HEK293 (cell line): ENCODE results near the gene CCBE1.

Experiments
- CTCF ChIA-PET: fragments of 350-600 bp; formaldehyde crosslinking; extraction: SDS; loops from one replicate; lab custom pipeline; 2021; ENCODE audit warnings: antibody characterized with exemption; lab: Yijun Ruan, JAX
- POLR2A ChIA-PET: fragments of 300-600 bp; formaldehyde crosslinking; extraction: SDS; loops from one replicate; lab custom pipeline; 2020; ENCODE audit warnings: antibody characterized with exemption, inconsistent platforms; lab: Yijun Ruan, JAX
- H3K27ac ChIP-seq: fragments of 200-500 bp; sonication (Bioruptor generic); 2 replicates; pipeline ENCODE4 v1.5.1; 2014; ENCODE audit warnings: low read depth, low read length, control low read depth, inconsistent platforms; ENCODE audit errors: extremely low read depth
- H3K36me3 ChIP-seq, 2 experiments: fragments of 200-500 bp in 1 of 2; sonication (Bioruptor generic) in 1 of 2; 1 replicate in 1 of 2; 2 replicates in 1 of 2; pipeline ENCODE4 v1.5.1; 2014 to 2017; ENCODE audit warnings: inconsistent platforms in 2 of 2, low read length in 2 of 2; ENCODE audit not compliant: control insufficient read depth in 2 of 2, insufficient read depth in 1 of 2
- H3K4me1 ChIP-seq: fragments of 200-500 bp; sonication (Bioruptor generic); 2 replicates; pipeline ENCODE4 v1.5.1; 2014; ENCODE audit warnings: mild to moderate bottlenecking, low read length, inconsistent platforms; ENCODE audit not compliant: control insufficient read depth, insufficient read depth
- H3K4me3 ChIP-seq: 2 replicates; pipeline ENCODE4 v1.5.1; 2011; ENCODE audit warnings: low read depth, mild to moderate bottlenecking, control low read depth, low read length, moderate library complexity
- H3K9me3 ChIP-seq: fragments of 200-500 bp; sonication (Bioruptor generic); 2 replicates; pipeline ENCODE4 v1.5.1; 2014; ENCODE audit warnings: low read depth, low read length, inconsistent platforms; ENCODE audit not compliant: control insufficient read depth, insufficient read depth
- FEZF1 ChIP-seq: fragments of 450-650 bp; formaldehyde crosslinking; IDR thresholded peaks from 2 replicates; pipeline ENCODE4 v1.5.1; 2016; ENCODE audit warnings: missing biosample characterization, missing genetic modification characterization
- GFI1B ChIP-seq: fragments of 450-650 bp; formaldehyde crosslinking; IDR thresholded peaks from 2 replicates; pipeline ENCODE4 v1.5.1; 2016; ENCODE audit warnings: missing biosample characterization, missing genetic modification characterization
- KLF1 ChIP-seq: fragments of 450-650 bp; formaldehyde crosslinking; IDR thresholded peaks from 2 replicates; pipeline ENCODE4 v1.5.1; 2016; ENCODE audit warnings: missing biosample characterization, missing genetic modification characterization
- MYNN ChIP-seq: fragments of 450-650 bp; formaldehyde crosslinking; IDR thresholded peaks from 2 replicates; pipeline ENCODE4 v1.5.1; 2016; ENCODE audit warnings: missing biosample characterization, missing genetic modification characterization, borderline replicate concordance
- OSR2 ChIP-seq: fragments of 450-650 bp; formaldehyde crosslinking; IDR thresholded peaks from 2 replicates; pipeline ENCODE4 v1.5.1; 2016; ENCODE audit warnings: missing biosample characterization, missing genetic modification characterization
- ZBTB1 ChIP-seq: fragments of 450-650 bp; formaldehyde crosslinking; IDR thresholded peaks from 2 replicates; pipeline ENCODE4 v1.5.1; 2016; ENCODE audit warnings: missing biosample characterization, missing genetic modification characterization
- ZBTB48 ChIP-seq: fragments of 450-650 bp; formaldehyde crosslinking; IDR thresholded peaks from 2 replicates; pipeline ENCODE4 v1.5.1; 2016; ENCODE audit warnings: missing biosample characterization, missing genetic modification characterization
- ZIC2 ChIP-seq: fragments of 450-650 bp; formaldehyde crosslinking; IDR thresholded peaks from 2 replicates; pipeline ENCODE4 v1.5.1; 2016; ENCODE audit warnings: missing biosample characterization, missing genetic modification characterization
- ZNF211 ChIP-seq: fragments of 450-650 bp; formaldehyde crosslinking; IDR thresholded peaks from 2 replicates; pipeline ENCODE4 v1.5.1; 2016; ENCODE audit warnings: low read depth, missing biosample characterization, missing genetic modification characterization
- ZNF280D ChIP-seq: fragments of 450-650 bp; formaldehyde crosslinking; IDR thresholded peaks from 2 replicates; pipeline ENCODE4 v1.5.1; 2016; ENCODE audit warnings: missing biosample characterization, missing genetic modification characterization
- ZNF449 ChIP-seq: fragments of 450-650 bp; formaldehyde crosslinking; IDR thresholded peaks from 2 replicates; pipeline ENCODE4 v1.5.1; 2017; ENCODE audit warnings: missing biosample characterization, mild to moderate bottlenecking, missing genetic modification characterization, moderate library complexity
- ZNF549 ChIP-seq: fragments of 450-650 bp; IDR thresholded peaks from 2 replicates; pipeline ENCODE4 v1.5.1; 2018; ENCODE audit warnings: missing biosample characterization, missing genetic modification characterization, mild to moderate bottlenecking, inconsistent platforms, moderate library complexity
- ZNF585B ChIP-seq: fragments of 450-650 bp; formaldehyde crosslinking; IDR thresholded peaks from 2 replicates; pipeline ENCODE4 v1.5.1; 2016; ENCODE audit warnings: missing biosample characterization, missing genetic modification characterization
- ZNF600 ChIP-seq: fragments of 450-650 bp; formaldehyde crosslinking; IDR thresholded peaks from 2 replicates; pipeline ENCODE4 v1.5.1; 2016; ENCODE audit warnings: missing biosample characterization, missing genetic modification characterization
- ZNF701 ChIP-seq: fragments of 450-650 bp; formaldehyde crosslinking; IDR thresholded peaks from 2 replicates; pipeline ENCODE4 v1.5.1; 2016; ENCODE audit warnings: missing biosample characterization, missing genetic modification characterization
- TF ChIP-seq, protein P1 (sequence below): fragments of 450-650 bp; formaldehyde crosslinking; conservative IDR thresholded peaks from 2 replicates; pipeline ENCODE4 v1.5.1; 2016; ENCODE audit warnings: low read depth, missing biosample characterization, missing genetic modification characterization
- TF ChIP-seq, protein P2 (sequence below): fragments of 450-650 bp; formaldehyde crosslinking; IDR thresholded peaks from 2 replicates; pipeline ENCODE4 v1.5.1; 2017; ENCODE audit warnings: missing biosample characterization, missing genetic modification characterization

CCBE1 gene

GRCh38 chr18:59514203-59514602, 183.0 kb downstream of the CCBE1 start (continued):
- TF ChIP-seq ZNF600 (peak; percentile 63; the same call in 1 of the 2 replicates), ZNF549 (tag by site-specific recombination) (no peak), FEZF1 (peak; percentile 56), GFI1B (peak; percentile 36; the same call in 1 of the 2 replicates), ZNF701 (tag by site-specific recombination) (no peak), ZNF585B (tag by site-specific recombination) (no peak), OSR2 (peak; percentile 56), ZNF280D (tag by site-specific recombination) (0 out of 2 replicates have a peak, but pooled peaks have one; percentile 49), ZNF449 (tag by site-specific recombination) (peak; percentile 56; the same call in 1 of the 2 replicates)
- TF ChIP-seq, protein P1, sequence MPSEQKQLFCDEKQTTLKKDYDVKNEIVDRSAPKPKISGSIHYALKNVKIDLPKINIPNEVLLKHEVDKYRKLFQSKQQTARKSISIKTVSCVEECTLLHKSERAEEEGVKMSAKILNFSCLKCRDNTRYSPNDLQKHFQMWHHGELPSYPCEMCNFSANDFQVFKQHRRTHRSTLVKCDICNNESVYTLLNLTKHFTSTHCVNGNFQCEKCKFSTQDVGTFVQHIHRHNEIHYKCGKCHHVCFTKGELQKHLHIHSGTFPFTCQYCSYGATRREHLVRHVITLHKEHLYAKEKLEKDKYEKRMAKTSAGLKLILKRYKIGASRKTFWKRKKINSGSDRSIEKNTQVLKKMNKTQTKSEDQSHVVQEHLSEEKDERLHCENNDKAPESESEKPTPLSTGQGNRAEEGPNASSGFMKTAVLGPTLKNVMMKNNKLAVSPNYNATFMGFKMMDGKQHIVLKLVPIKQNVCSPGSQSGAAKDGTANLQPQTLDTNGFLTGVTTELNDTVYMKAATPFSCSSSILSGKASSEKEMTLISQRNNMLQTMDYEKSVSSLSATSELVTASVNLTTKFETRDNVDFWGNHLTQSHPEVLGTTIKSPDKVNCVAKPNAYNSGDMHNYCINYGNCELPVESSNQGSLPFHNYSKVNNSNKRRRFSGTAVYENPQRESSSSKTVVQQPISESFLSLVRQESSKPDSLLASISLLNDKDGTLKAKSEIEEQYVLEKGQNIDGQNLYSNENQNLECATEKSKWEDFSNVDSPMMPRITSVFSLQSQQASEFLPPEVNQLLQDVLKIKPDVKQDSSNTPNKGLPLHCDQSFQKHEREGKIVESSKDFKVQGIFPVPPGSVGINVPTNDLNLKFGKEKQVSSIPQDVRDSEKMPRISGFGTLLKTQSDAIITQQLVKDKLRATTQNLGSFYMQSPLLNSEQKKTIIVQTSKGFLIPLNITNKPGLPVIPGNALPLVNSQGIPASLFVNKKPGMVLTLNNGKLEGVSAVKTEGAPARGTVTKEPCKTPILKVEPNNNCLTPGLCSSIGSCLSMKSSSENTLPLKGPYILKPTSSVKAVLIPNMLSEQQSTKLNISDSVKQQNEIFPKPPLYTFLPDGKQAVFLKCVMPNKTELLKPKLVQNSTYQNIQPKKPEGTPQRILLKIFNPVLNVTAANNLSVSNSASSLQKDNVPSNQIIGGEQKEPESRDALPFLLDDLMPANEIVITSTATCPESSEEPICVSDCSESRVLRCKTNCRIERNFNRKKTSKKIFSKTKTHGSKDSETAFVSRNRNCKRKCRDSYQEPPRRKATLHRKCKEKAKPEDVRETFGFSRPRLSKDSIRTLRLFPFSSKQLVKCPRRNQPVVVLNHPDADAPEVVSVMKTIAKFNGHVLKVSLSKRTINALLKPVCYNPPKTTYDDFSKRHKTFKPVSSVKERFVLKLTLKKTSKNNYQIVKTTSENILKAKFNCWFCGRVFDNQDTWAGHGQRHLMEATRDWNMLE (tag by site-specific recombination): no peak
- TF ChIP-seq, protein P2, sequence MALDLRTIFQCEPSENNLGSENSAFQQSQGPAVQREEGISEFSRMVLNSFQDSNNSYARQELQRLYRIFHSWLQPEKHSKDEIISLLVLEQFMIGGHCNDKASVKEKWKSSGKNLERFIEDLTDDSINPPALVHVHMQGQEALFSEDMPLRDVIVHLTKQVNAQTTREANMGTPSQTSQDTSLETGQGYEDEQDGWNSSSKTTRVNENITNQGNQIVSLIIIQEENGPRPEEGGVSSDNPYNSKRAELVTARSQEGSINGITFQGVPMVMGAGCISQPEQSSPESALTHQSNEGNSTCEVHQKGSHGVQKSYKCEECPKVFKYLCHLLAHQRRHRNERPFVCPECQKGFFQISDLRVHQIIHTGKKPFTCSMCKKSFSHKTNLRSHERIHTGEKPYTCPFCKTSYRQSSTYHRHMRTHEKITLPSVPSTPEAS (tag by site-specific recombination): no peak

GRCh38 chr18:59512025-59512755, 185.0 kb downstream of the CCBE1 start:
- Histone ChIP-seq H3K27ac (no peak overlapping the region), H3K4me1 (peaks cover 22% of the 10 kb centered on the region), H3K9me3 (no peaks in the 10 kb centered on the region), H3K36me3 (no peaks in the 10 kb centered on the region), H3K4me3 (no peak overlapping the region)
- CTCF ChIA-PET: interaction anchor here (0.6 to 2.0 kb wide), 5 partner anchors 46 to 311 kb away, joined by 3 to 4 read pairs (median 3); no protein-coding TSS in a partner anchor
- no peak for TF ChIP-seq ZBTB1
- TF ChIP-seq KLF1: peak; percentile 98
- no peak for TF ChIP-seq MYNN (tag by site-specific recombination)
- peak; percentile 98 for TF ChIP-seq ZIC2
- peak; percentile 66; the same call in 1 of the 2 replicates for TF ChIP-seq ZBTB48 (tag by site-specific recombination)
- no peak for TF ChIP-seq ZNF211 (tag by site-specific recombination)
- TF ChIP-seq ZNF549 (tag by site-specific recombination): no peak
- POLR2A ChIA-PET: interaction anchor here (0.6 kb wide), 1 partner anchor 95 kb away, joined by 5 read pairs; no protein-coding TSS in a partner anchor
